Transverse colon (tissue), 3 donors: ENCODE measurements around the gene ZCCHC9.

ENCODE experiments used
- CTCF ChIP-seq, 5 experiments: fragments of 200-600 bp in 3 of 5; fragments of 450-650 bp in 2 of 5; sonication (generic) in 3 of 5; IDR thresholded peaks; 1 replicate in 2 of 5; 2 replicates in 3 of 5; pipeline ENCODE4 v1.5.1; 2016 to 2017; ENCODE audit warnings: antibody characterized with exemption in 5 of 5, inconsistent platforms in 3 of 5, mild to moderate bottlenecking in 2 of 5, moderate library complexity in 1 of 5
- EP300 ChIP-seq: sonication (generic); formaldehyde crosslinking; IDR thresholded peaks from one replicate; pipeline ENCODE4 v1.6.1; 2017; ENCODE audit warnings: antibody characterized with exemption, low read depth
- POLR2A ChIP-seq: fragments of 450-650 bp; IDR thresholded peaks from one replicate; pipeline ENCODE4 v1.6.1; 2016; ENCODE audit warnings: antibody characterized with exemption, mild to moderate bottlenecking, moderate library complexity

GRCh38 chr5:81335946-81336345 lies 34.6 kb downstream of the ZCCHC9 start:
- TF ChIP-seq CTCF (IDR thresholded peaks at IDR 0.05): no peak
- TF ChIP-seq POLR2A: no peak
- TF ChIP-seq EP300: no peak
